Trophoblast cell (in vitro differentiated cells and primary cell): ENCODE data around the gene DCTD.

Source experiments
- DNase-seq, 2 donors: peaks; one replicate each; pipeline ENCODE4 v3.0.0-alpha.2; 2016
- H2AFZ ChIP-seq: 2 replicates; pipeline ENCODE4 v1.6.1; 2013; ENCODE audit warnings: low read length, moderate library complexity, mild to moderate bottlenecking; ENCODE audit not compliant: insufficient read depth, poor library complexity
- H2AK5ac ChIP-seq: 2 replicates; pipeline ENCODE4 v1.6.1; 2013; ENCODE audit warnings: mild to moderate bottlenecking, low read length
- H2BK120ac ChIP-seq: 2 replicates; pipeline ENCODE4 v1.6.1; 2013; ENCODE audit warnings: low read length, mild to moderate bottlenecking, moderate library complexity; ENCODE audit not compliant: insufficient read depth, poor library complexity
- H2BK12ac ChIP-seq: 2 replicates; pipeline ENCODE4 v1.6.1; 2013; ENCODE audit warnings: mild to moderate bottlenecking, low read length, moderate library complexity
- H2BK5ac ChIP-seq: 2 replicates; pipeline ENCODE4 v1.6.1; 2013; ENCODE audit warnings: low read length, low read depth, moderate library complexity, mild to moderate bottlenecking; ENCODE audit not compliant: poor library complexity
- H3K14ac ChIP-seq: 2 replicates; pipeline ENCODE4 v1.6.1; 2013; ENCODE audit warnings: mild to moderate bottlenecking, low read length
- H3K18ac ChIP-seq: 2 replicates; pipeline ENCODE4 v1.6.1; 2013; ENCODE audit warnings: mild to moderate bottlenecking, low read length
- H3K23ac ChIP-seq: 2 replicates; pipeline ENCODE4 v1.6.1; 2013; ENCODE audit warnings: low read length
- H3K27ac ChIP-seq: 2 replicates; pipeline ENCODE4 v1.5.1; 2013; ENCODE audit warnings: low read depth, mild to moderate bottlenecking, inconsistent platforms, low read length, moderate library complexity
- H3K27me3 ChIP-seq: 2 replicates; pipeline ENCODE4 v1.6.1; 2013; ENCODE audit warnings: inconsistent platforms, mild to moderate bottlenecking, low read length, moderate library complexity; ENCODE audit not compliant: insufficient read depth
- H3K36me3 ChIP-seq, 2 experiments: 1 replicate in 1 of 2; 2 replicates in 1 of 2; pipeline ENCODE4 v1.6.1; 2013; ENCODE audit warnings: low read length in 2 of 2, mild to moderate bottlenecking in 2 of 2, moderate library complexity in 1 of 2; ENCODE audit not compliant: insufficient read depth in 2 of 2, control insufficient read depth in 1 of 2
- H3K4ac ChIP-seq: 2 replicates; pipeline ENCODE4 v1.6.1; 2013; ENCODE audit warnings: low read depth, mild to moderate bottlenecking, low read length, moderate library complexity
- H3K4me1 ChIP-seq, 2 experiments: 1 replicate in 1 of 2; 2 replicates in 1 of 2; pipeline ENCODE4 v1.6.1; 2013; ENCODE audit warnings: low read length in 2 of 2, mild to moderate bottlenecking in 2 of 2, moderate library complexity in 1 of 2; ENCODE audit not compliant: insufficient read depth in 2 of 2, control insufficient read depth in 1 of 2
- H3K4me2 ChIP-seq: 2 replicates; pipeline ENCODE4 v1.6.1; 2013; ENCODE audit warnings: inconsistent platforms, mild to moderate bottlenecking, low read length, moderate library complexity
- H3K4me3 ChIP-seq: 2 replicates; pipeline ENCODE4 v1.5.1; 2013; ENCODE audit warnings: mild to moderate bottlenecking, low read depth, low read length, inconsistent platforms
- H3K79me1 ChIP-seq: one replicate; pipeline ENCODE4 v1.6.1; 2013; ENCODE audit warnings: low read length
- H3K79me2 ChIP-seq: 2 replicates; pipeline ENCODE4 v1.6.1; 2013; ENCODE audit warnings: low read length, mild to moderate bottlenecking; ENCODE audit not compliant: control insufficient read depth, insufficient read depth, poor library complexity
- H3K9ac ChIP-seq: 2 replicates; pipeline ENCODE4 v1.6.1; 2013; ENCODE audit warnings: mild to moderate bottlenecking, low read length
- H3K9me3 ChIP-seq: 2 replicates; pipeline ENCODE4 v1.6.1; 2013; ENCODE audit warnings: low read depth, mild to moderate bottlenecking, control low read depth, inconsistent platforms, low read length; ENCODE audit not compliant: insufficient read depth
- H4K12ac ChIP-seq: 2 replicates; pipeline ENCODE4 v1.6.1; 2013; ENCODE audit warnings: low read depth, mild to moderate bottlenecking, low read length, moderate library complexity
- H4K8ac ChIP-seq: 2 replicates; pipeline ENCODE4 v1.6.1; 2013; ENCODE audit warnings: low read depth, mild to moderate bottlenecking, low read length, moderate library complexity
- H4K91ac ChIP-seq: one replicate; pipeline ENCODE4 v1.6.1; 2013; ENCODE audit warnings: low read depth, mild to moderate bottlenecking, low read length, moderate library complexity
- WGBS: extraction: QIAGEN DNeasy Blood & Tissue Kit; methylation state at CpG from one replicate; pipeline ENCODE4 v1.1.7; 2013; ENCODE audit warnings: missing lambda C conversion rate; ENCODE audit not compliant: insufficient read length, insufficient coverage; ENCODE audit errors: extremely low coverage; 5-methylcytosine and 5-hydroxymethylcytosine counted together

The DCTD gene

DNA sequence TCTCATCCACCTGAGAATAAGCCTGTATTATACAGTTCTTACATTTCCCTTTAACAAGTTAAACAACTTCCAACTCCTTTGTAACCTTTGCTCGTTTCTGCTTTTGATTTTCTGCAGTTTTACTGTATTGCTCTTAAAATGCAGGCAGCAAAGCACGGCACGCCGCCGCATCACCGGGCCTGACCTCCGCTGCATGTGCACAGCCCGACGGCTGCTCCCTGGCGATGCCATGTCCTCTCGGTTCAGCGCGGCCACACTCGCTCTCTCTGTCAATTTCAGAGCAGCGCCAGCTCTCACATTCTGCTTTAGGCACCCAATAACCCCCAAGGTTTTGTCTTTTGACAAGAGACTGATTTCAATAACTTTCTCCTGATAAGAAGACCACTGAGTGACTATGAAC, 60.3 kb downstream of the DCTD start:
- no peak overlapping the region for H3K4me3 ChIP-seq
- H3K36me3 ChIP-seq = no peaks in the 10 kb centered on the region
- H3K4me1 ChIP-seq = no peaks in the 10 kb centered on the region
- no peak overlapping the region for H4K91ac ChIP-seq
- WGBS = no CpG with 5 or more reads among the region's 15 CpGs
- H3K79me2 ChIP-seq = no peaks in the 10 kb centered on the region
- no peak overlapping the region for H2BK12ac ChIP-seq
- DNase-seq = no peak
- no peak overlapping the region for H3K14ac ChIP-seq
- H3K18ac ChIP-seq = no peak overlapping the region
- no peak overlapping the region for H4K12ac ChIP-seq
- no peaks in the 10 kb centered on the region for H3K79me1 ChIP-seq
- no peak overlapping the region for H3K9ac ChIP-seq
- no peaks in the 10 kb centered on the region for H3K27me3 ChIP-seq
- no peak overlapping the region for H2AFZ ChIP-seq
- H2AK5ac ChIP-seq = no peak overlapping the region
- no peak overlapping the region for H2BK120ac ChIP-seq
- no peak overlapping the region for H2BK5ac ChIP-seq
- no peak overlapping the region for H3K27ac ChIP-seq
- H3K23ac ChIP-seq = no peak overlapping the region
- peaks cover 2% of the 10 kb centered on the region for H3K9me3 ChIP-seq
- no peak overlapping the region for H4K8ac ChIP-seq
- H3K4me2 ChIP-seq = no peak overlapping the region
- no peak overlapping the region for H3K4ac ChIP-seq

- Histone ChIP-seq H4K91ac (no peak overlapping the region), H3K4me3 (no peak overlapping the region), H2BK5ac (no peak overlapping the region), H4K12ac (no peak overlapping the region), H2AK5ac (no peak overlapping the region), H3K36me3 (no peaks in the 10 kb centered on the region), H3K4me2 (no peak overlapping the region), H3K27me3 (no peaks in the 10 kb centered on the region), H2BK120ac (no peak overlapping the region), H3K4ac (no peak overlapping the region), H3K79me1 (no peaks in the 10 kb centered on the region), H3K4me1 (no peaks in the 10 kb centered on the region), H3K18ac (no peak overlapping the region), H3K23ac (no peak overlapping the region), H4K8ac (no peak overlapping the region), H2AFZ (no peak overlapping the region), H3K79me2 (no peaks in the 10 kb centered on the region), H3K27ac (no peak overlapping the region), H3K9ac (no peak overlapping the region), H2BK12ac (no peak overlapping the region), H3K14ac (no peak overlapping the region), H3K9me3 (peaks cover 2% of the 10 kb centered on the region)
- no peak for DNase-seq
- WGBS = no CpG with 5 or more reads among the region's 13 CpGs
These were observed 61.3 kb downstream of the DCTD start for GRCh38 chr4:182855877-182856276.

- Histone ChIP-seq H2AFZ (no peak overlapping the region), H3K9ac (no peak overlapping the region), H3K27ac (no peak overlapping the region), H4K8ac (no peak overlapping the region), H3K79me1 (no peaks in the 10 kb centered on the region), H3K18ac (no peak overlapping the region), H2BK12ac (no peak overlapping the region), H3K14ac (no peak overlapping the region), H3K27me3 (no peaks in the 10 kb centered on the region), H3K4me1 (no peaks in the 10 kb centered on the region), H2BK120ac (no peak overlapping the region), H3K4me3 (no peak overlapping the region), H3K79me2 (no peaks in the 10 kb centered on the region), H3K36me3 (no peaks in the 10 kb centered on the region), H3K4me2 (no peak overlapping the region), H2BK5ac (no peak overlapping the region), H2AK5ac (no peak overlapping the region), H3K9me3 (peaks cover 2% of the 10 kb centered on the region), H4K12ac (no peak overlapping the region), H3K4ac (no peak overlapping the region), H4K91ac (no peak overlapping the region), H3K23ac (no peak overlapping the region)
- DNase-seq = no peak
- no CpG with 5 or more reads among the region's 12 CpGs for WGBS
These were observed 61.9 kb downstream of the DCTD start for GRCh38 chr4:182855312-182855711.

- H3K27me3 ChIP-seq = no peaks in the 10 kb centered on the region
- no peak overlapping the region for H2AK5ac ChIP-seq
- no peaks in the 10 kb centered on the region for H3K36me3 ChIP-seq
- no peak overlapping the region for H3K4me3 ChIP-seq
- H4K91ac ChIP-seq = no peak overlapping the region
- no peak overlapping the region for H3K9ac ChIP-seq
- H3K23ac ChIP-seq = no peak overlapping the region
- peaks cover 2% of the 10 kb centered on the region for H3K9me3 ChIP-seq
- no peaks in the 10 kb centered on the region for H3K79me2 ChIP-seq
- H3K14ac ChIP-seq = no peak overlapping the region
- no peak overlapping the region for H2BK5ac ChIP-seq
- WGBS = no CpG with 5 or more reads among the region's 8 CpGs
- no peak overlapping the region for H4K12ac ChIP-seq
- DNase-seq = no peak
- no peak overlapping the region for H3K4me2 ChIP-seq
- H3K79me1 ChIP-seq = no peaks in the 10 kb centered on the region
- no peak overlapping the region for H3K18ac ChIP-seq
- H2BK12ac ChIP-seq = no peak overlapping the region
- no peak overlapping the region for H3K4ac ChIP-seq
- no peaks in the 10 kb centered on the region for H3K4me1 ChIP-seq
- H3K27ac ChIP-seq = no peak overlapping the region
- H4K8ac ChIP-seq = no peak overlapping the region
- H2AFZ ChIP-seq = no peak overlapping the region
- H2BK120ac ChIP-seq = no peak overlapping the region
These were observed 62.7 kb downstream of the DCTD start for GRCh38 chr4:182854466-182854865.
